Adrenal gland (tissue), 12 donors: ENCODE data around the gene B3GLCT. TPM values are rescaled to one million over a fixed set of nuclear protein-coding genes. Genes with fewer than 3 reads are reported as not detected.

Experiments
- DNase-seq, 7 donors: peaks; one replicate each; pipeline ENCODE4 v3.0.0-alpha.2; 2019 to 2020
- H3K27ac ChIP-seq, 5 donors: fragments of 200-600 bp; sonication (generic) in 4 of 5; 1 replicate in 3 of 5; 2 replicates in 2 of 5; pipeline versions ENCODE4 v1.5.1 to v1.8.0; 2016 to 2020; ENCODE audit warnings: mild to moderate bottlenecking in 1 of 5
- H3K27me3 ChIP-seq: fragments of 200-600 bp; 2 replicates; pipeline ENCODE4 v1.8.0; 2021
- H3K36me3 ChIP-seq, 2 donors: fragments of 200-600 bp; replicated peaks in 1 of 2; 1 replicate in 1 of 2; 2 replicates in 1 of 2; pipeline versions ENCODE4 v1.5.1 to v1.8.0; 2018 to 2022
- H3K4me1 ChIP-seq, 2 donors: fragments of 200-600 bp; replicated peaks in 1 of 2; 1 replicate in 1 of 2; 2 replicates in 1 of 2; pipeline versions ENCODE4 v1.5.1 to v1.8.0; 2018 to 2021
- H3K4me3 ChIP-seq, 4 donors: fragments of 200-600 bp; sonication (generic) in 3 of 4; one replicate each; pipeline ENCODE4 v1.5.1; 2016 to 2018
- H3K9me3 ChIP-seq, 3 donors: fragments of 200-600 bp; sonication (generic) in 1 of 3; replicated peaks in 1 of 3; 1 replicate in 2 of 3; 2 replicates in 1 of 3; pipeline versions ENCODE4 v1.5.1 to v1.8.0; 2016 to 2021
- POLR2A ChIP-seq, 2 donors: fragments of 450-650 bp; IDR thresholded peaks; one replicate each; pipeline ENCODE4 v1.6.1; 2017; ENCODE audit warnings: antibody characterized with exemption in 2 of 2, mild to moderate bottlenecking in 2 of 2, moderate library complexity in 1 of 2
- WGBS, 4 donors: extraction: QIAGEN DNeasy Blood & Tissue Kit in 2 of 4; methylation state at CpG; one replicate each; pipeline versions ENCODE4 v1.1.5 to v1.1.7; 2013 to 2017; 5-methylcytosine and 5-hydroxymethylcytosine counted together
- intact Hi-C, 2 donors: fragments of 100-400 bp; cut with DNase I; formaldehyde crosslinking; loops; one replicate each; pipeline versions ENCODE4 v1.14.1 to v1.15.0; 2022 to 2023
- polyA plus RNA-seq, 3 donors: library from polyadenylated mRNA; stranded (reverse); fragments of 200-250 nt in 2 of 3; fragments of 350-450 nt in 1 of 3; fragmentation: Illumina TruSeq in 1 of 3; extraction: RNeasy Lipid Tissue Mini Kit (QIAGEN cat#74804) in 1 of 3; gene quantifications; one replicate each; pipeline ENCODE4 v1.2.3, GENCODE V29; 2013 to 2014
- total RNA-seq, 9 donors: library from RNA; depleted of rRNA in 4 of 9; stranded (reverse); fragments of >200 nt in 4 of 9; fragments of 120-200 nt in 1 of 9; fragmentation: NEBNext Ultra II Directional in 1 of 9; extraction: Animal tissue kit (Norgen Biotek cat#: 25700) in 1 of 9; gene quantifications; one replicate each; pipeline versions ENCODE4 v1.1.0 to v1.2.4, GENCODE V29; 2013 to 2023
- TF ChIP-seq, protein P1 (sequence below), 6 experiments: fragments of 450-650 bp in 4 of 6; fragments of 200-600 bp in 2 of 6; sonication (generic) in 1 of 6; IDR thresholded peaks; 1 replicate in 5 of 6; 2 replicates in 1 of 6; pipeline versions ENCODE4 v1.5.1 to v1.8.0; 2016 to 2021; ENCODE audit warnings: antibody characterized with exemption in 6 of 6, mild to moderate bottlenecking in 2 of 6, moderate library complexity in 1 of 6
- donor health status: healthy with polysubstance abuse.
- donor health status: Bipolar disorder and iron deficiency.
- donor health status: DM: yes; HTN: yes; CAD: no.
- donor health status: DM: no; HTN: no; CAD: no.
- donor health status: DM: no; HTN: no; CAD: no.
- donor health status: DM: yes; HTN: yes; CAD: no.

Gene B3GLCT
- total and polyA plus RNA-seq, 12 donors: 1.9 to 6.4 (median 3.5) TPM

DNA sequence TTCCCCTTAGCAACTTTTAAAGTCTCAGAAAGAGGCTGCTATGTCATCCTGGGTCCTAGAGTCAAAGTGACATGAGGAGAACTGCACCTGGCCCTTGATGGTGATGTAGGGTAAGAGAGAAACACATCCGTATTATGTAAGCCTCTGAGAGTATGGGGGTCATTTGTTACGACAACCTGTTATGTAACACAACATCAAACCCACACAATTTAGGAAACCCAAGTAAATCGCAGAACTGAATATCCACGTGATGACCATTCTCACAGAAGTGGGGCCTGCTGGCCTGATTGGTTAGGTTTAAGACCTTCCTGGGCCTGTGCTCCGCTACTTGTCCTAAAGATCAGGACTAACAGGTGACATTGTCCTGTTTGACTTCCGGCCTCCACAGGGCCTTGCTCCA, 15.3 kb upstream of the B3GLCT start:
- Histone ChIP-seq H3K27me3 (no peaks in the 10 kb centered on the region), H3K36me3 (no peaks in the 10 kb centered on the region), H3K4me3 (no peak overlapping the region), H3K27ac (no peak overlapping the region), H3K4me1 (no peaks in the 10 kb centered on the region), H3K9me3 (no peaks in the 10 kb centered on the region)
- DNase-seq: no peak
- intact Hi-C loops: no loop called here
- TF ChIP-seq POLR2A (IDR thresholded peaks at IDR 0.05): no peak
- TF ChIP-seq, protein P1, sequence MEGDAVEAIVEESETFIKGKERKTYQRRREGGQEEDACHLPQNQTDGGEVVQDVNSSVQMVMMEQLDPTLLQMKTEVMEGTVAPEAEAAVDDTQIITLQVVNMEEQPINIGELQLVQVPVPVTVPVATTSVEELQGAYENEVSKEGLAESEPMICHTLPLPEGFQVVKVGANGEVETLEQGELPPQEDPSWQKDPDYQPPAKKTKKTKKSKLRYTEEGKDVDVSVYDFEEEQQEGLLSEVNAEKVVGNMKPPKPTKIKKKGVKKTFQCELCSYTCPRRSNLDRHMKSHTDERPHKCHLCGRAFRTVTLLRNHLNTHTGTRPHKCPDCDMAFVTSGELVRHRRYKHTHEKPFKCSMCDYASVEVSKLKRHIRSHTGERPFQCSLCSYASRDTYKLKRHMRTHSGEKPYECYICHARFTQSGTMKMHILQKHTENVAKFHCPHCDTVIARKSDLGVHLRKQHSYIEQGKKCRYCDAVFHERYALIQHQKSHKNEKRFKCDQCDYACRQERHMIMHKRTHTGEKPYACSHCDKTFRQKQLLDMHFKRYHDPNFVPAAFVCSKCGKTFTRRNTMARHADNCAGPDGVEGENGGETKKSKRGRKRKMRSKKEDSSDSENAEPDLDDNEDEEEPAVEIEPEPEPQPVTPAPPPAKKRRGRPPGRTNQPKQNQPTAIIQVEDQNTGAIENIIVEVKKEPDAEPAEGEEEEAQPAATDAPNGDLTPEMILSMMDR (IDR thresholded peaks at IDR 0.05): no peak
- 91 to 93% (median 92%) methylated on average over 6 of the region's 6 CpGs for WGBS, 4 donors

DNA sequence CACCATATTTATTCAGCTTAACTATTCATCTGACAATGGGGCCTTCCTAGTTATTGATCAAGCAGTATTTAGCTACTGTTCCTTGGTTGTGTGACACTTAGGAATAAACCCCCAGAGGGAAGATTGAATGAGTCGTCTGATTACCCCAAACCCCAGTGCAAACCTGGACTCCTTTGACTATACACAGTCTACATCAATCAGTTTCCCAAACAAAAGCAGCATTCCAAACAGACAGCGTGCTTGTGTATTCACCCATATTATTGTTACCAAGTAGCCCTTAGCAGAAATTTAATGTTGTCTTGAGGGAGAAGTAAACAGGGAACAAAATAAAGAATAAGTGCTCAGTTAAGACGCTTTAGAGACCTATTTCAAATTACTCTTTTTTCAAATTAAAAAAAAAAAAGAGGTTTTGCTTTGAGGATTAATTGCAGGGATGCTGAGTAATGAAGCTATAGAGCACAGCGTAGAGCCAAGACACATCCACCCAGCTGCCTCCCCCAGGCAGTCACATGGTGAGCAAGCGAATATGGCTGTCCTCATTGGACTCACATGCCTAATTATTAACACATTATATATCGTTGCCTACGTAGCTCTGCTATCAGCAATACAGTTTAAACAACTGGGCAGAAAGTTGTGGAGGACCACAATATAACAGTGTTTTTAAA, 14.7 kb upstream of the B3GLCT start:
- H3K27ac ChIP-seq: no peak overlapping the region
- H3K36me3 ChIP-seq: no peaks in the 10 kb centered on the region
- no peak for DNase-seq
- no peaks in the 10 kb centered on the region for H3K4me1 ChIP-seq
- intact Hi-C loops: no loop called here
- no peaks in the 10 kb centered on the region for H3K9me3 ChIP-seq
- no peak overlapping the region for H3K4me3 ChIP-seq
- H3K27me3 ChIP-seq: no peaks in the 10 kb centered on the region
- WGBS, 4 donors: 75 to 84% (median 79%) methylated on average over 7 of the region's 7 CpGs
- TF ChIP-seq POLR2A (IDR thresholded peaks at IDR 0.05): no peak
- TF ChIP-seq, protein P1 (IDR thresholded peaks at IDR 0.05): no peak

DNA sequence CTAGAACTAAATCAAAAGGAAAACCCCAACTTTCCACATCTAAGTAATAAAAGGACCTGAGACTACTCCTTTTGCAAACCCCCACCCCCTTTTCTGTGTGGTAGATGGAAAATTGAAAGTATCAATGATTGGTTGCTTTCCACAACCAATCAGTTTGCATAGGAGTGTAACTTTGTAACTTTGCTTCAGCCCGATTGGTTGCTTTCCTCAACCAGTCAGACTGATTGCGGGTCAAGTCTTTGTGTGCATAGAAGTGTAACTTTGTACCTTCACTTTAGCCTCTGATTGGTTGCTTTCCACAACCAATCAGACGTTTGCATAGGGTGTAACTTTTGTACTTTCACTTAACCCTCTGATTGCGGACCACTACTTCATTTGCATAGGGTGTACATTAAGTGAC, 8.0 kb upstream of the B3GLCT start:
- Histone ChIP-seq H3K4me1 (no peaks in the 10 kb centered on the region), H3K27me3 (no peaks in the 10 kb centered on the region), H3K36me3 (no peaks in the 10 kb centered on the region), H3K27ac (no peak overlapping the region), H3K9me3 (no peaks in the 10 kb centered on the region), H3K4me3 (no peak overlapping the region)
- intact Hi-C loops: loop anchor here (10.0 kb wide), 1 partner anchor 233 kb away; no protein-coding TSS in a partner anchor
- TF ChIP-seq, protein P1 (IDR thresholded peaks at IDR 0.05): no peak
- TF ChIP-seq POLR2A (IDR thresholded peaks at IDR 0.05): no peak
- DNase-seq: no peak
- 81 to 87% (median 85%) methylated on average over 4 of the region's 4 CpGs for WGBS, 4 donors

DNA sequence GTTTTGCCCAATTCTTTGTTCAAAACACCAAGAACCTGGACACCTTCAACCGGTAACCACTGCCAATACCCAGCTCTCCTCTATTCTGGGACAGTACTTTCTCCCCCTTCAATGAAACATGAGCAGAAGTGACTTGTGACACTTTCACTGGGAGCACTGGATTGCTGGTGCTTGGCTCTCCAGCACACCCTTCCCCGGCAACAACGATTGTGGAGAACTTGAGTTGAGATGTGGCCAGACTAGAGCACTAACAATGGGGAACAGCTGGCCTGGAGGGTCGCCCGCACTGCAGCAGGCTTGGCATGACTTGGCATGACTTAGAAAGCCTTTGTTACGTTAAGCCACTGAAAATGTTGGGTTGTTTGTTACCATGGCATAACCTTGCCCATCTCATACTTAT, 7.5 kb upstream of the B3GLCT start:
- WGBS, 4 donors: 92 to 94% (median 93%) methylated on average over 6 of the region's 6 CpGs
- no peak overlapping the region for H3K4me3 ChIP-seq
- no peak overlapping the region for H3K27ac ChIP-seq
- DNase-seq: no peak
- no peak for TF ChIP-seq POLR2A (IDR thresholded peaks at IDR 0.05)
- TF ChIP-seq, protein P1 (IDR thresholded peaks at IDR 0.05): no peak
- intact Hi-C loops: loop anchor here (10.0 kb wide), 1 partner anchor 232 kb away; no protein-coding TSS in a partner anchor
- no peaks in the 10 kb centered on the region for H3K27me3 ChIP-seq
- no peaks in the 10 kb centered on the region for H3K36me3 ChIP-seq
- no peaks in the 10 kb centered on the region for H3K4me1 ChIP-seq
- H3K9me3 ChIP-seq: no peaks in the 10 kb centered on the region
